ENCODE results near the gene PDIA3. TPM values are rescaled to one million over a fixed set of nuclear protein-coding genes. Genes with fewer than 3 reads are reported as not detected.

Gene PDIA3
- polyA plus RNA-seq, 3 donors: 101 to 305 (median 195) TPM

DNA sequence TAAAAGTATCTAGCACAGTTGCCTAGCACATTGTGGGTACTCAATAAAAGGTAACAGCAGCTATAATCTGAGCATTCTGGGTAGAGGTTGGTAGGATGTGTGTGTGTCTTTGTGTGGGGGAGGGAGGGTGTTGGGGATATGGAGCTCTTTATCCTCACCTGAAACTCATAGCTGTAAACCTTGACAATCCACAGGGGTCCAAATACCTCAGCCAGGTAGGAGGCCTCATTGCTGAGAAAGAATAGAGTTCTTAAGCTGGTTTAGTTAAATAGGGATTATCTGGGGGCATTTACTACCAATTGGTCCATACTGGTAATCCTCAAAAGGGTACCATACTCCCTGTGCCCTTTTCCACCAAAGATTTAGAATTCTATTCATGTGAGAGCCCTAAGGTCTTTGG, 49.8 kb downstream of the PDIA3 start:
- no peaks in the 10 kb centered on the region for H3K9me3 ChIP-seq (replicated peaks in 1 of 2; ENCODE audit: control insufficient read depth in 1 of 2, insufficient read depth in 1 of 2, low read length in 2 of 2)
- Mint-ChIP-seq H3K27ac (peak overlapping the region in 1 of 7 donors; percentile 74), H3K27me3 (ENCODE audit: low read depth in 3 of 3) (peaks cover 0 to under 1% (median 0%) of the 10 kb centered on the region in 3 donors), H3K9me3 (no peaks in the 10 kb centered on the region), H3K4me1 (peaks cover 63% of the 10 kb centered on the region), H3K4me3 (no peak overlapping the region), H3K36me3 (peaks cover 54 to 55% of the 10 kb centered on the region in 2 donors)
- TF ChIP-seq, protein P1, sequence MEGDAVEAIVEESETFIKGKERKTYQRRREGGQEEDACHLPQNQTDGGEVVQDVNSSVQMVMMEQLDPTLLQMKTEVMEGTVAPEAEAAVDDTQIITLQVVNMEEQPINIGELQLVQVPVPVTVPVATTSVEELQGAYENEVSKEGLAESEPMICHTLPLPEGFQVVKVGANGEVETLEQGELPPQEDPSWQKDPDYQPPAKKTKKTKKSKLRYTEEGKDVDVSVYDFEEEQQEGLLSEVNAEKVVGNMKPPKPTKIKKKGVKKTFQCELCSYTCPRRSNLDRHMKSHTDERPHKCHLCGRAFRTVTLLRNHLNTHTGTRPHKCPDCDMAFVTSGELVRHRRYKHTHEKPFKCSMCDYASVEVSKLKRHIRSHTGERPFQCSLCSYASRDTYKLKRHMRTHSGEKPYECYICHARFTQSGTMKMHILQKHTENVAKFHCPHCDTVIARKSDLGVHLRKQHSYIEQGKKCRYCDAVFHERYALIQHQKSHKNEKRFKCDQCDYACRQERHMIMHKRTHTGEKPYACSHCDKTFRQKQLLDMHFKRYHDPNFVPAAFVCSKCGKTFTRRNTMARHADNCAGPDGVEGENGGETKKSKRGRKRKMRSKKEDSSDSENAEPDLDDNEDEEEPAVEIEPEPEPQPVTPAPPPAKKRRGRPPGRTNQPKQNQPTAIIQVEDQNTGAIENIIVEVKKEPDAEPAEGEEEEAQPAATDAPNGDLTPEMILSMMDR (IDR thresholded peaks at IDR 0.05): no peak
- peaks cover 46% of the 10 kb centered on the region for H3K79me2 ChIP-seq (ENCODE audit: insufficient read depth, low read length)
- H3K27ac ChIP-seq (ENCODE audit: low read depth in 1 of 2, low read length in 2 of 2): no peak overlapping the region
- H3K36me3 ChIP-seq (replicated peaks in 1 of 2; ENCODE audit: control insufficient read depth in 1 of 2, insufficient read depth in 2 of 2, low read length in 2 of 2): peaks cover 38 to 56% of the 10 kb centered on the region in 2 donors
- peaks cover 39% of the 10 kb centered on the region for H4K20me1 ChIP-seq (ENCODE audit: insufficient read depth, low read length)
- no peak for DNase-seq
- no peak overlapping the region for H3K9ac ChIP-seq (ENCODE audit: insufficient read depth, low read length, poor library complexity, severe bottlenecking)
- H3K4me2 ChIP-seq (replicated peaks; ENCODE audit: extremely low read depth, low read length, poor library complexity, severe bottlenecking): no peak overlapping the region
- peaks cover 32 to 54% of the 10 kb centered on the region in 2 donors for H3K4me1 ChIP-seq (ENCODE audit: control insufficient read depth in 1 of 2, insufficient read depth in 2 of 2, low read length in 2 of 2)
- H3K27me3 ChIP-seq (ENCODE audit: control insufficient read depth in 2 of 2, insufficient read depth in 2 of 2, low read length in 2 of 2): no peaks in the 10 kb centered on the region
- H2AFZ ChIP-seq (ENCODE audit: insufficient read depth, low read depth, low read length, poor library complexity, severe bottlenecking): no peak overlapping the region
- intact Hi-C loops (cut with micrococcal nuclease): no loop called here
- H3K4me3 ChIP-seq (replicated peaks in 1 of 3; ENCODE audit: low read depth in 2 of 3, low read length in 3 of 3): no peak overlapping the region

DNA sequence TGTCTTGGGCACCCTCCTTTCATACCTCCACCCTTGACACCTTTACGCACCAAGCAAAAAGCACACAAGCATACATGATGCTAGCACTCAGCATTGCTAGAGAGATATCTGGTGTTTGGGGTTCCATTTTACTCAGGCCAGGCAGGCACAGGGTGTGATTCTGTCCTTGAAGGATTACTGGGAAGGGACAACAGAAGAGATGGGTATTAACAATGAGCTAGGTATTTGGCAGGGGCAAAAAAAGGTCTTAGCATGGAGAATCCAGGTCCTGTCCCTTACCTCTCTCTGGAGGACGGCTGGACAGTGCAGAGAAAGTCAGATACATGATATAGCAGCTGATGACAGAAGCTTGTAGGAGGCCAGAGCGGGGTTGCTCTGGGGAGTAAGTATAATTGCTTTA, 50.3 kb downstream of the PDIA3 start:
- Histone ChIP-seq H3K79me2 (ENCODE audit: insufficient read depth, low read length) (peaks cover 52% of the 10 kb centered on the region), H3K36me3 (replicated peaks in 1 of 2; ENCODE audit: control insufficient read depth in 1 of 2, insufficient read depth in 2 of 2, low read length in 2 of 2) (peaks cover 38 to 57% of the 10 kb centered on the region in 2 donors), H3K9ac (ENCODE audit: insufficient read depth, low read length, poor library complexity, severe bottlenecking) (no peak overlapping the region), H3K27ac (ENCODE audit: low read depth in 1 of 2, low read length in 2 of 2) (no peak overlapping the region), H3K4me1 (ENCODE audit: control insufficient read depth in 1 of 2, insufficient read depth in 2 of 2, low read length in 2 of 2) (peaks cover 33 to 56% of the 10 kb centered on the region in 2 donors), H3K27me3 (ENCODE audit: control insufficient read depth in 2 of 2, insufficient read depth in 2 of 2, low read length in 2 of 2) (no peaks in the 10 kb centered on the region), H4K20me1 (ENCODE audit: insufficient read depth, low read length) (peaks cover 39% of the 10 kb centered on the region), H3K9me3 (replicated peaks in 1 of 2; ENCODE audit: control insufficient read depth in 1 of 2, insufficient read depth in 1 of 2, low read length in 2 of 2) (no peaks in the 10 kb centered on the region), H3K4me3 (replicated peaks in 1 of 3; ENCODE audit: low read depth in 2 of 3, low read length in 3 of 3) (no peak overlapping the region), H3K4me2 (replicated peaks; ENCODE audit: extremely low read depth, low read length, poor library complexity, severe bottlenecking) (no peak overlapping the region), H2AFZ (ENCODE audit: insufficient read depth, low read depth, low read length, poor library complexity, severe bottlenecking) (no peak overlapping the region)
- Mint-ChIP-seq H3K27me3 (ENCODE audit: low read depth in 3 of 3) (no peaks in the 10 kb centered on the region), H3K27ac (peak overlapping the region in 5 of 7 donors; percentile 7 to 97 (median 57)), H3K9me3 (no peaks in the 10 kb centered on the region), H3K4me1 (peaks cover 65% of the 10 kb centered on the region), H3K4me3 (no peak overlapping the region), H3K36me3 (peaks cover 55 to 57% of the 10 kb centered on the region in 2 donors)
- no peak for DNase-seq
- 100% methylated on average over 1 of the region's 3 CpGs for WGBS (ENCODE audit: insufficient coverage)
- TF ChIP-seq, protein P1 (IDR thresholded peaks at IDR 0.05): no peak
- intact Hi-C loops (cut with micrococcal nuclease): no loop called here
